ENCODE results near the gene NHEJ1.

DNA sequence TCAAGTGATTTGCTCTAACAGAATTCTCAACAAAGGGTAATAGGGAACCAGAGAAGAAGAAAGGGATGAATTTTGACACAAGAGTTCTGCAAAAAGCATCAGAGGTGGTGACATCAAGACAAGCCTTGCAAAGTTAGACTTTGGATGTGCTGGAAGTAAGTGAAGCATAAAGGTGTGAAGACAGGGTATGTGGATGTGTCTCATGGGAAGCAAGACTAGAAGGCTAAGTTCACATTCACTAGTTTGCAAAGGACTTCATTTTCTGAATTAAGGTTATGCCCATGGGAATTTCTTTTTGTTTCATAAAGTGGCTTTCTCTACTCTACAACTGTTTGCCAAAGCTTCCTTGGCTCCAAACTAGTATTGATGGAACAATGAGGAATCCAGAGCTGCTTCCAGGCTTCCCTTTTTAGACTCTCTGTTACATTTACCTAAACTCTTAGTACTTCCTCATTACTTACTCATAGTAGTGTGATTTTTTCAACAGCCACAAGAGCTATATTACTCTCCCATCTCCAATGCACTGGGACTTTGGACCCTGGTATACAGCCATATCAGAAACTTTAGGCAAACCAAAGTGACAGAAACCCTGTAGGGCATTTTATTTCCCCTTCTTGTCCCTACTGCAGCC lies 78.8 kb downstream of the NHEJ1 start:
- TF ChIP-seq, protein P1, sequence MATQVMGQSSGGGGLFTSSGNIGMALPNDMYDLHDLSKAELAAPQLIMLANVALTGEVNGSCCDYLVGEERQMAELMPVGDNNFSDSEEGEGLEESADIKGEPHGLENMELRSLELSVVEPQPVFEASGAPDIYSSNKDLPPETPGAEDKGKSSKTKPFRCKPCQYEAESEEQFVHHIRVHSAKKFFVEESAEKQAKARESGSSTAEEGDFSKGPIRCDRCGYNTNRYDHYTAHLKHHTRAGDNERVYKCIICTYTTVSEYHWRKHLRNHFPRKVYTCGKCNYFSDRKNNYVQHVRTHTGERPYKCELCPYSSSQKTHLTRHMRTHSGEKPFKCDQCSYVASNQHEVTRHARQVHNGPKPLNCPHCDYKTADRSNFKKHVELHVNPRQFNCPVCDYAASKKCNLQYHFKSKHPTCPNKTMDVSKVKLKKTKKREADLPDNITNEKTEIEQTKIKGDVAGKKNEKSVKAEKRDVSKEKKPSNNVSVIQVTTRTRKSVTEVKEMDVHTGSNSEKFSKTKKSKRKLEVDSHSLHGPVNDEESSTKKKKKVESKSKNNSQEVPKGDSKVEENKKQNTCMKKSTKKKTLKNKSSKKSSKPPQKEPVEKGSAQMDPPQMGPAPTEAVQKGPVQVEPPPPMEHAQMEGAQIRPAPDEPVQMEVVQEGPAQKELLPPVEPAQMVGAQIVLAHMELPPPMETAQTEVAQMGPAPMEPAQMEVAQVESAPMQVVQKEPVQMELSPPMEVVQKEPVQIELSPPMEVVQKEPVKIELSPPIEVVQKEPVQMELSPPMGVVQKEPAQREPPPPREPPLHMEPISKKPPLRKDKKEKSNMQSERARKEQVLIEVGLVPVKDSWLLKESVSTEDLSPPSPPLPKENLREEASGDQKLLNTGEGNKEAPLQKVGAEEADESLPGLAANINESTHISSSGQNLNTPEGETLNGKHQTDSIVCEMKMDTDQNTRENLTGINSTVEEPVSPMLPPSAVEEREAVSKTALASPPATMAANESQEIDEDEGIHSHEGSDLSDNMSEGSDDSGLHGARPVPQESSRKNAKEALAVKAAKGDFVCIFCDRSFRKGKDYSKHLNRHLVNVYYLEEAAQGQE (IDR thresholded peaks at IDR 0.05; ENCODE audit: insufficient read depth in 1 of 2, low read depth in 2 of 2, low read length in 2 of 2): no peak
- TF ChIP-seq POLR2AphosphoS5 (IDR thresholded peaks at IDR 0.05; ENCODE audit: low read depth, low read length) (no peak), SIN3A (IDR thresholded peaks at IDR 0.05; ENCODE audit: borderline replicate concordance, insufficient read depth, low read length) (no peak), TAF1 (IDR thresholded peaks at IDR 0.05; ENCODE audit: borderline replicate concordance, insufficient read depth, low read length) (no peak), FOXP2 (optimal IDR thresholded peaks at IDR 0.05; ENCODE audit: borderline replicate concordance, extremely low read depth, extremely low read length, insufficient read depth) (no peak)
